GM13976 (cell line): ENCODE data around the gene FAH.

ENCODE experiments used
- DNase-seq: peaks from one replicate; pipeline ENCODE4 v3.0.0; 2012; ENCODE audit warnings: low spot score
- CTCF ChIP-seq: IDR thresholded peaks from 2 replicates; pipeline ENCODE4 v1.5.1; 2012; ENCODE audit warnings: borderline replicate concordance, mild to moderate bottlenecking; ENCODE audit not compliant: insufficient read depth; ENCODE audit errors: extremely low read depth, missing control alignments, control extremely low read depth
- in situ Hi-C: fragments of 300-500 bp; cut with MboI; formaldehyde crosslinking; loops from one replicate; pipeline ENCODE4 v1.12.0; 2022; ENCODE audit warnings: low sequenced_read_pairs, mixed read lengths, inconsistent platforms; ENCODE audit not compliant: unreplicated experiment

FAH gene

GRCh38 chr15:80141916-80142598 lies 10.7 kb upstream of the FAH start:
- DNase-seq: no peak
- in situ Hi-C loops: no loop called here
- no peak for TF ChIP-seq CTCF

DNA sequence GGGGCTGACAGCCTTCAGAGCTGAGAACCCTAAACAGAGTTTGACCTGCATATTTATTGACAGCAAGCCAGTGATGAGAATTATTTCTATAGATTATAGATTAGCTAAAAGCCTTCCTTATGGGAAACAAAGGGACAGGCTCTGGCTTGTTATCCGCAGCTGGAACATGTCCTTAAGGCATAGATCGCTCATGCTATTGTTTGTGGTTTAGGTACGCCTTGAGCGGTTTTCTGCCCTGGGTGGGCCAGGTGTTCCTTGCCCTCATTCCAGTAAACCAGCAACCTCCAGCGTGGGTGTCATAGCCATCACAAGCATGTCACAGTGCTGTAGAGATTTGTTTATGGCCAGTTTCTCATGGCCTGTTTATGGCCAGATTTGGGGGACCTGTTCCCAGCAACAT lies 10.2 kb upstream of the FAH start:
- no peak for DNase-seq
- in situ Hi-C loops: no loop called here

GRCh38 chr15:80151148-80151547 lies 1.7 kb upstream of the FAH start:
- TF ChIP-seq CTCF: no peak

More for the DNA sequence above, 10.2 kb upstream of the FAH start:
- no peak for TF ChIP-seq CTCF

DNA sequence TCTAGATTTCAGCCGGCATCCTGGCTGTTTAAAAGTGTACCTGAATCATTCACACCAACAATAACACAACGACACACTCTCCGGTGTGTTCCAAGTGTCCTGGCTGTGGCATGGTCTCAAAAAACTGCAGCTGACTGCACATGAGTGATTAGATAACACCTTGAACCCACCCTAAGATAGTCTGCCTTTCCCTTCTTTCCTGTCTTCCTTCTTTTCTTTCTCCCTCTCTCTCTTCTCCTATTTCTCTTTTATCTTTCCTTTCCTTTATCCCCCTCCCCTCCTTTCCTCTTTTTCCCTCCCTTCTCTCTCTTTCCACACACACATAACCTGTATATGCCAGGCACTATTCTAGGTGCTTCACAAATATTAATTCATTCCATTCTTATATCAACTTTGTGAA lies 1.2 kb upstream of the FAH start:
- TF ChIP-seq CTCF: no peak
- no peak for DNase-seq
- in situ Hi-C loops: loop anchor here (25.0 kb wide), 1 partner anchor 264 kb away; the partner anchor contains the start of gene MTHFS

More at GRCh38 chr15:80151148-80151547, 1.7 kb upstream of the FAH start:
- DNase-seq: no peak
- in situ Hi-C loops: loop anchor here (25.0 kb wide), 1 partner anchor 264 kb away; the partner anchor contains the start of gene MTHFS

GRCh38 chr15:80152180-80152895 lies 461 bp upstream of the FAH start:
- in situ Hi-C loops: loop anchor here (25.0 kb wide), 1 partner anchor 265 kb away; the partner anchor contains the start of gene MTHFS
- no peak for TF ChIP-seq CTCF
- peak; percentile 99 for DNase-seq

GRCh38 chr15:80153900-80154299 lies 1.1 kb downstream of the FAH start:
- no peak for DNase-seq
- in situ Hi-C loops: loop anchor here (25.0 kb wide), 1 partner anchor 267 kb away; the partner anchor contains the start of gene MTHFS
- TF ChIP-seq CTCF: no peak
